ENCODE results near the gene TMUB1. TPM values are rescaled to one million over a fixed set of nuclear protein-coding genes. Genes with fewer than 3 reads are reported as not detected.
A peak's percentile ranks its signal among the peaks of the same experiment; 100 is the strongest.

TMUB1 gene
- total and polyA plus RNA-seq, 9 of the 15 experiments (the other 6 are each of a cell fraction or from before 2014, with no cell fraction given) = 0.14 to 241 (median 74.1) TPM

- peak; percentile 14; the same call in 1 of the 2 replicates for TF ChIP-seq REST (IDR thresholded peaks at IDR 0.05; ENCODE audit: borderline replicate concordance)
- TF ChIP-seq REST (CRISPR knock-in tag; IDR thresholded peaks at IDR 0.05; ENCODE audit: low read depth) = no peak
- no peak for TF ChIP-seq GATAD2A (IDR thresholded peaks at IDR 0.05)
- no peak for TF ChIP-seq BCLAF1 (IDR thresholded peaks at IDR 0.05; ENCODE audit: borderline replicate concordance in 1 of 2, control insufficient read depth in 1 of 2, low read depth in 2 of 2, low read length in 1 of 2)
- TF ChIP-seq CUX1 (CRISPR knock-in tag; IDR thresholded peaks at IDR 0.05) = no peak
- TF ChIP-seq RCOR1 (IDR thresholded peaks at IDR 0.05; ENCODE audit: borderline replicate concordance in 1 of 2, low read depth in 2 of 2, low read length in 2 of 2) = no peak
- TF ChIP-seq POLR3A (IDR thresholded peaks at IDR 0.05; ENCODE audit: borderline replicate concordance, extremely low read depth, insufficient read depth, insufficient read length) = no peak
These were observed 26.4 kb downstream of the TMUB1 start (continued) for GRCh38 chr7:151056666-151057505.

Data from K562 (cell line).